GM21619 (cell line): Measurements from ENCODE around the gene HNRNPL.

Source experiments
- ATAC-seq: cut with Tn5 transposase; IDR thresholded peaks from one replicate; pipeline ENCODE4 v1.9.1; 2021; ENCODE audit not compliant: unreplicated experiment

HNRNPL gene

GRCh38 chr19:38845374-38846024 is 4.3 kb downstream of the HNRNPL start:
- no peak for ATAC-seq

GRCh38 chr19:38844093-38844686 is 5.6 kb downstream of the HNRNPL start:
- ATAC-seq, result no peak

DNA sequence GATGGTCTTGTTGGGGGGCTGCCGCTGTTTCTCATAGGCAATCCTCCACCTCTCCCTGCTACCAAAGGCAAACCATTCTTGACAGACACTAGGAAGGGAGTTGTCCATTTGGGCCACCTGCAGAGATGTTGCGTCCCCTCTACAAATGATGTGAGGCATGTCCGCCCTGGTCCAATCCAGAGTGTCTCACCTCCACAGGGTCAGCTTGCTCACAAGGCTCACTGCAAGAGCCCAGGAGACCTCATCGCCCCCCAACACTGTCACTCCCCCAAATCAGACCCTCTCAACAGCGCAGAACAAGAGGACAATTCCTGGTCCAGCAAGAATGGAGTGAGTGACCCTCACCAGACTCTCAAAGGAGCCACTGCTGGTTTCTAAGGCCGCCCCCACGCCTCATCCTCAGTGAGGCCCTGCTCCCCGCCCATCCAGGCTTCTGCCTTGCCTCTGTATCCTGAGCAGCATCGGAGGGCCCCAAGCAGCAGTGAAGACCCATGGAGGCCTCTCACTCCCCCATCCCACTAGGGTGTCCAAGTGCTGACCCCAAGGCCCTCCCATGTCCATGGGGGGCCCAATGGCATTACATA is 6.5 kb downstream of the HNRNPL start:
- no peak for ATAC-seq

- no peak for ATAC-seq
Observed at GRCh38 chr19:38842439-38843174, 7.2 kb downstream of the HNRNPL start.

GRCh38 chr19:38841787-38842438 is 7.9 kb downstream of the HNRNPL start:
- ATAC-seq, result no peak

GRCh38 chr19:38841180-38841766 is 8.5 kb downstream of the HNRNPL start:
- no peak for ATAC-seq

DNA sequence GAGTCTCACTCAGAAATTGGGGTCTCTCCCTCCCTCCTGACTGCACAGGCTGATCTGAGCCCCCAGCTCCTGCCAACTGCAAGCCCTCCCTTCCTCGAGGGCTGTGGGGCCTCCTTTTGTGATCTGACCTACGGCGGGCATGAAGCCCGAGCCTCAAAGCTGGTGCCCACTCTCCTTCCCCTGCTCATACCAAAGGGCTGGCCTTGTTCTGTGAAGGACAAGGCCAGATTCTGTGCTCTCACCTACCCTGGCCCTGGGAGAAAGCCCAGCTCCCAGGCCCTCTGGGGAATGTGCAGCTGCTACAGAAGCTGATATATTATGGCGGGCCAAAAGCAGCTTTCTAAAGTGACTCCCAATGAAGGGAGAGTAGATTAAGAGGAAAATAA is 9.2 kb downstream of the HNRNPL start:
- no peak for ATAC-seq

GRCh38 chr19:38839816-38840582 is 9.8 kb downstream of the HNRNPL start:
- no peak for ATAC-seq

GRCh38 chr19:38838986-38839761 is 10.6 kb downstream of the HNRNPL start:
- no peak for ATAC-seq

GRCh38 chr19:38838208-38838985 is 11.4 kb downstream of the HNRNPL start:
- no peak for ATAC-seq

- no peak for ATAC-seq
Observed at GRCh38 chr19:38837656-38838121, 12.1 kb downstream of the HNRNPL start.

DNA sequence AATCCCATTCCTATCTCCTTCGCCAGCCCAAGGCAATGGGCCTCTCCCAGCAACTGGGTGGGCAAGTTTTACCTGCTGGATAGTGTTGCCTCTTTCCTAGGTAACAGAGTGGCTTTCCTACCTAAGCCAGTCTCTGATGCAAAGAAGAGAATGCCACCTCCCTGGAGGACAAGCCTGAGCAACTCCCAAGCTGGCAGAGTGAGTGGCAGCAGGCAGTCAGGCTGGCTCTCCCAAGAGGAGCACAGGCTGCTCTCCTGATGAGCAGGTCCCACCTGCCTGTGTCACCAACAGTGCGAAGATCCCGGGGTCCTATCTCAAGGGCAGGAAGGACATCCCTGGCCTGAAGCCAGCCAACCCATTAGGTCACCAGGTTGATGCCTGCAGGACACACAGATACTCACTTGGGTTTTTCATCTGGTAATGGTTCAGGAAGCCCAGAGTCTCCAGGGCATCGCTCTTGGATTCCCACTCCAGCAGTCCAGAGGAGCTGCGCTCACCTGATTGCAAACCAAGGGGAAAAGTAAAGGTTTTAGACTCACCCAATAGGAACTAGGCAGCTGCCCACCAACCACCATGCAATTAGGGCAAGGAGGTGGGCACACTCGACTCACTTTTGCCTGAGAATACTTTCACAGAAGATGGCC is 12.7 kb downstream of the HNRNPL start:
- ATAC-seq, result no peak

- no peak for ATAC-seq
Observed at GRCh38 chr19:38836159-38836982, 13.4 kb downstream of the HNRNPL start.

GRCh38 chr19:38834590-38834989 is 15.2 kb downstream of the HNRNPL start:
- ATAC-seq, result no peak

- no peak for ATAC-seq
Observed at GRCh38 chr19:38834104-38834490, 15.7 kb downstream of the HNRNPL start.

GRCh38 chr19:38833092-38833425 is 16.7 kb downstream of the HNRNPL start:
- ATAC-seq, result no peak

- peak; percentile 39 for ATAC-seq
Observed at GRCh38 chr19:38831142-38831605, 18.6 kb downstream of the HNRNPL start.
